Measurements from ENCODE around the gene THAP3. TPM values are rescaled to one million over a fixed set of nuclear protein-coding genes. Genes with fewer than 3 reads are reported as not detected.
A peak's percentile ranks its signal among the peaks of the same experiment; 100 is the strongest.

The THAP3 gene, protein sequence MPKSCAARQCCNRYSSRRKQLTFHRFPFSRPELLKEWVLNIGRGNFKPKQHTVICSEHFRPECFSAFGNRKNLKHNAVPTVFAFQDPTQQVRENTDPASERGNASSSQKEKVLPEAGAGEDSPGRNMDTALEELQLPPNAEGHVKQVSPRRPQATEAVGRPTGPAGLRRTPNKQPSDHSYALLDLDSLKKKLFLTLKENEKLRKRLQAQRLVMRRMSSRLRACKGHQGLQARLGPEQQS
- total RNA-seq = 19.5 and 24.6 TPM in 2 replicates

DNA sequence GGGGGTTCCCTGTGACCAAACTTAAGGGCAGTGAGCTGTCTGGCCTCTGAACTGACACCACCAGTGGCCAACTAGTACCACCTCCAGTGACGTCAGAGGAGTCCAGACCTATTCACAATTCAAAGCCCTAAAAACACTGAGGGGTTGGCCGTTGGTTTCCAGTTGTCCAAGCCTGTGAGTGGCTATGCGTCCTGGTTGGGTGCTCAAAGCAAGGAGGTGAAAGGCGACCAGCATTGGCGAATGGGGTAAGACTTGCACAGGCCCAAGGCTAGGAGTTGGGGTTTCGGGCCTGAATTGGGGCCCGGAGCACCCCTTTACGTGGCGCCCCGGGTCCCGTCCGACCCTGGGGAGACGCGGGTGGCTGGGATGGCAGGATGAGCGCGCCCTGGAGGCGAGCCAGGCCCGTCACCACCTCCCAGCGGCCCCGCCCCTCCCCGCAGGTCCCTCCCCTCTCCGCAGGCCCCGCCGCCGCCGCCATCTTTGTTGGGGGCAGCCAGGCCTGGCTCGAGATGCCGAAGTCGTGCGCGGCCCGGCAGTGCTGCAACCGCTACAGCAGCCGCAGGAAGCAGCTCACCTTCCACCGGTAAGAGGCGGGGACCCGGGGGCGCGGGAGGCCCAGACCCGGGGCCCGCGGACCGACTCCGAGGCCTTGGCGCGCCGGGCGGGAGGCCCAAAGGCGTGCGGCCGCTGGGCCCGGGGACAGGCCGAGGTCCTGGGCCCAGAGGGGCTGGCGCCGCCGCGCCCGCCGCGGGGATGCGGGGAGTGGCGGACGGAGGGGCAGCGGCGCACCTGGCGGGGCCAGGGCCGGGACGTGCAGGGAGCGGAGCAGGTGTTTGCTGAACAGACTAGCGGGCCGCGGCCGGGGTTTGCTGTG is at the start of gene THAP3:
Gene THAP3, plus strand, starts transcription at position 159 of the 874 bp plus-strand sequence. Its CDS starts 351 bp downstream, at position 510.
- peaks cover 41% of the 10 kb centered on the region for H3K36me3 Mint-ChIP-seq (ENCODE audit: low read depth)
- H3K27me3 Mint-ChIP-seq = no peaks in the 10 kb centered on the region

DNA sequence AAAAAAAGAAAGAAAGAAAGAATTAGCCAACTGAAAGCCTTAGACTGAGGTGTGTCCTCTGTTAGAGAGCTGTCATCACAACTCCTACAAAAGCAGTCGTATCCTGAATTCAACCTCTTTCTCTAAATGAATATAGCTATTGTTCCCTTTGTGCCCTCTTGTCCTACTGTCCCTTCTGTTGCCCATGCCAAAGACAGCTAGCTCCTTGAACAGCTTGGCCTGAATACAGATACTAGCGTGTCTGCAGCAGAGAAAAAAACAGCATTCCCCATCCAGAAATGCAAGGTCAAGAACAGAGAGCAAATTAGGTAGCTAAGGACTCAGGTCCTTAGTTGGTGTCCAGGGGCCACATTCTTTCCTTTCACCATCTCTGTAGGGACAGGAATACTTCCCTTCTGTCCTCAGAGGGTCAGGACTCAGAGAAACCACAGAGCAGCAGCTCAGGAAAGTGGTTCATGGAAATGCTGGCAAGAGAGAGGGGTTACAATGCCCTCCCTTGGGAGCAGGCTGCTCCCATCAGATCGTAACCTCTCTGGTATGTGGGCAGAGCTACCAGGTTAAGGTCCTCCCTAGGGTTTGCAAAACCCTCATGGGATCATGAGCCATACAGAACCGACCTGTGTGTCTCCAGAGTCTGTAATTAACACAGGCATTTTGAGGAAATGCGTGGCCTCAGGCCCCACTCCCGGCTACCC is 46.7 kb upstream of the THAP3 start:
- intact Hi-C loops (cut with micrococcal nuclease) = no loop called here
- Mint-ChIP-seq H3K27ac (no peak overlapping the region), H3K4me3 (no peak overlapping the region), H3K36me3 (ENCODE audit: low read depth) (peaks cover 7% of the 10 kb centered on the region), H3K4me1 (peaks cover 21% of the 10 kb centered on the region), H3K9me3 (no peaks in the 10 kb centered on the region), H3K27me3 (no peaks in the 10 kb centered on the region)
- no peak for DNase-seq

More for the DNA sequence above, at the start of gene THAP3:
- intact Hi-C loops (cut with micrococcal nuclease) = loop anchor here (1.0 kb wide), 3 partner anchors 12 to 71 kb away; partner anchors contain the start of genes NOL9 and PHF13
- peak; percentile 95 for DNase-seq
- Mint-ChIP-seq H3K4me3 (peak within 1 kb of the TSS; percentile 95), H3K27ac (peak within 1 kb of the TSS; percentile 90), H3K9me3 (no peaks in the 10 kb centered on the region), H3K4me1 (peaks cover 28% of the 10 kb centered on the region)

DNA sequence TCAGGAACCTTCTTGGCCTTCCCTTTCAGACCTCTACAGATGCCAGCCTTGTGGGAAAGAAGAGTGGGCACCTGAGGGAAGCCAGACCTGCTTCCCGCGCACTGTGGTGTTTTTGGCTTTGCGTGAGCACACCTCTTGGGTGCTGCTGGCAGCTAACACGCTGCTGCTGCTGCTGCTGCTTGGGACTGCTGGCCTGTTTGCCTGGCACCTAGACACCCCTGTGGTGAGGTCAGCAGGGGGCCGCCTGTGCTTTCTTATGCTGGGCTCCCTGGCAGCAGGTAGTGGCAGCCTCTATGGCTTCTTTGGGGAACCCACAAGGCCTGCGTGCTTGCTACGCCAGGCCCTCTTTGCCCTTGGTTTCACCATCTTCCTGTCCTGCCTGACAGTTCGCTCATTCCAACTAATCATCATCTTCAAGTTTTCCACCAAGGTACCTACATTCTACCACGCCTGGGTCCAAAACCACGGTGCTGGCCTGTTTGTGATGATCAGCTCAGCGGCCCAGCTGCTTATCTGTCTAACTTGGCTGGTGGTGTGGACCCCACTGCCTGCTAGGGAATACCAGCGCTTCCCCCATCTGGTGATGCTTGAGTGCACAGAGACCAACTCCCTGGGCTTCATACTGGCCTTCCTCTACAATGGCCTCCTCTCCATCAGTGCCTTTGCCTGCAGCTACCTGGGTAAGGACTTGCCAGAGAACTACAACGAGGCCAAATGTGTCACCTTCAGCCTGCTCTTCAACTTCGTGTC is 45.9 kb upstream of the THAP3 start:
- no peaks in the 10 kb centered on the region for H3K27me3 Mint-ChIP-seq
- no peaks in the 10 kb centered on the region for H3K9me3 Mint-ChIP-seq
- intact Hi-C loops (cut with micrococcal nuclease) = loop anchor here (1.0 kb wide), 1 partner anchor 24 kb away; the partner anchor contains the start of gene NOL9
- no peak for DNase-seq
- peak overlapping the region; percentile 93 for H3K27ac Mint-ChIP-seq
- peaks cover 21% of the 10 kb centered on the region for H3K4me1 Mint-ChIP-seq
- H3K4me3 Mint-ChIP-seq = peak overlapping the region; percentile 96
- H3K36me3 Mint-ChIP-seq (ENCODE audit: low read depth) = peaks cover 7% of the 10 kb centered on the region

DNA sequence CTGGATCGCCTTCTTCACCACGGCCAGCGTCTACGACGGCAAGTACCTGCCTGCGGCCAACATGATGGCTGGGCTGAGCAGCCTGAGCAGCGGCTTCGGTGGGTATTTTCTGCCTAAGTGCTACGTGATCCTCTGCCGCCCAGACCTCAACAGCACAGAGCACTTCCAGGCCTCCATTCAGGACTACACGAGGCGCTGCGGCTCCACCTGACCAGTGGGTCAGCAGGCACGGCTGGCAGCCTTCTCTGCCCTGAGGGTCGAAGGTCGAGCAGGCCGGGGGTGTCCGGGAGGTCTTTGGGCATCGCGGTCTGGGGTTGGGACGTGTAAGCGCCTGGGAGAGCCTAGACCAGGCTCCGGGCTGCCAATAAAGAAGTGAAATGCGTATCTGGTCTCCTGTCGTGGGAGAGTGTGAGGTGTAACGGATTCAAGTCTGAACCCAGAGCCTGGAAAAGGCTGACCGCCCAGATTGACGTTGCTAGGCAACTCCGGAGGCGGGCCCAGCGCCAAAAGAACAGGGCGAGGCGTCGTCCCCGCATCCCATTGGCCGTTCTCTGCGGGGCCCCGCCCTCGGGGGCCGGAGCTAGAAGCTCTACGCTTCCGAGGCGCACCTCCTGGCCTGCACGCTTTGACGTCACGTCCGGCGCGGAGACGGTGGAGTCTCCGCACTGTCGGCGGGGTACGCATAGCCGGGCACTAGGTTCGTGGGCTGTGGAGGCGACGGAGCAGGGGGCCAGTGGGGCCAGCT is 45.1 kb upstream of the THAP3 start, which contains the start of gene ZBTB48:
Gene ZBTB48, plus strand, starts transcription at position 621 of the 745 bp plus-strand sequence. CDS start 616 bp downstream, outside the sequence.
- Mint-ChIP-seq H3K4me3 (peak within 1 kb of the TSS; percentile 96), H3K27me3 (no peaks in the 10 kb centered on the region), H3K36me3 (ENCODE audit: low read depth) (peaks cover 7% of the 10 kb centered on the region), H3K4me1 (peaks cover 24% of the 10 kb centered on the region), H3K27ac (peak within 1 kb of the TSS; percentile 93), H3K9me3 (no peaks in the 10 kb centered on the region)
- intact Hi-C loops (cut with micrococcal nuclease) = loop anchor here (1.0 kb wide), 2 partner anchors 22 to 25 kb away; partner anchors contain the start of gene NOL9
- peak; percentile 99 for DNase-seq

DNA sequence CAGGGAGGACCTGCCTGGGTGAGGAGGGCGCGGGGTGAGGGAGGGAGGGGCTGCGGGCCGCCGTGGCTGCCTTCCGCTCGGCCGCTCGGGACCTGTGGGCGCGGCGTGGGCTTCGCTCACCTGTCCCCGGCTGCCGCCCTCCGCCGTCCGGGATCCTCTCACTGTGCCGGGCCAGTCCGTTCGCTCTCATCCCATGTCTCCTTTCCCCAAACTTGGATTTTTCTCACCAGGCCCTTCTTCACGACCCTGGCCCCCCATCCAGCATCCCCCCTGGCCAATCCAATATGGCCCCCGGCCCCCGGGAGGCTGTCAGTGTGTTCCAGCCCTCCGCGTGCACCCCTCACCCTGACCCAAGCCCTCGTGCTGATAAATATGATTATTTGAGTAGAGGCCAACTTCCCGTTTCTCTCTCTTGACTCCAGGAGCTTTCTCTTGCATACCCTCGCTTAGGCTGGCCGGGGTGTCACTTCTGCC is 44.5 kb upstream of the THAP3 start:
- no peaks in the 10 kb centered on the region for H3K9me3 Mint-ChIP-seq
- peaks cover 29% of the 10 kb centered on the region for H3K4me1 Mint-ChIP-seq
- peak overlapping the region; percentile 93 for H3K27ac Mint-ChIP-seq
- H3K36me3 Mint-ChIP-seq (ENCODE audit: low read depth) = peaks cover 8% of the 10 kb centered on the region
- intact Hi-C loops (cut with micrococcal nuclease) = loop anchor here (1.0 kb wide), 1 partner anchor 21 kb away; no protein-coding TSS in a partner anchor
- no peak for DNase-seq
- peak overlapping the region; percentile 96 for H3K4me3 Mint-ChIP-seq
- H3K27me3 Mint-ChIP-seq = no peaks in the 10 kb centered on the region

DNA sequence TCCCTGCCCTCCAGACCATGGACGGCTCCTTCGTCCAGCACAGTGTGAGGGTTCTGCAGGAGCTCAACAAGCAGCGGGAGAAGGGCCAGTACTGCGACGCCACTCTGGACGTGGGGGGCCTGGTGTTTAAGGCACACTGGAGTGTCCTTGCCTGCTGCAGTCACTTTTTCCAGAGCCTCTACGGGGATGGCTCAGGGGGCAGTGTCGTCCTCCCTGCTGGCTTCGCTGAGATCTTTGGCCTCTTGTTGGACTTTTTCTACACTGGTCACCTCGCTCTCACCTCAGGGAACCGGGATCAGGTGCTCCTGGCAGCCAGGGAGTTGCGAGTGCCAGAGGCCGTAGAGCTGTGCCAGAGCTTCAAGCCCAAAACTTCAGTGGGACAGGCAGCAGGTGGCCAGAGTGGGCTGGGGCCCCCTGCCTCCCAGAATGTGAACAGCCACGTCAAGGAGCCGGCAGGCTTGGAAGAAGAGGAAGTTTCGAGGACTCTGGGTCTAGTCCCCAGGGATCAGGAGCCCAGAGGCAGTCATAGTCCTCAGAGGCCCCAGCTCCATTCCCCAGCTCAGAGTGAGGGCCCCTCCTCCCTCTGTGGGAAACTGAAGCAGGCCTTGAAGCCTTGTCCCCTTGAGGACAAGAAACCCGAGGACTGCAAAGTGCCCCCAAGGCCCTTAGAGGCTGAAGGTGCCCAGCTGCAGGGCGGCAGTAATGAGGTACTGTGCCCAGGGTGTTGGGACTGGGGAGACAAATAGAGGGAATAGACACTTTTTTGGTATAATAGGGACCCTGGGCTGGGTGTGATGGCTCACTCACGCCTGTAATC is 43.9 kb upstream of the THAP3 start:
- intact Hi-C loops (cut with micrococcal nuclease) = loop anchor here (1.0 kb wide), 1 partner anchor 20 kb away; no protein-coding TSS in a partner anchor
- no peaks in the 10 kb centered on the region for H3K9me3 Mint-ChIP-seq
- H3K36me3 Mint-ChIP-seq (ENCODE audit: low read depth) = peaks cover 8% of the 10 kb centered on the region
- H3K4me1 Mint-ChIP-seq = peaks cover 30% of the 10 kb centered on the region
- peak overlapping the region; percentile 96 for H3K4me3 Mint-ChIP-seq
- no peaks in the 10 kb centered on the region for H3K27me3 Mint-ChIP-seq
- peak; percentile 67 for DNase-seq
- peak overlapping the region; percentile 93 for H3K27ac Mint-ChIP-seq

DNA sequence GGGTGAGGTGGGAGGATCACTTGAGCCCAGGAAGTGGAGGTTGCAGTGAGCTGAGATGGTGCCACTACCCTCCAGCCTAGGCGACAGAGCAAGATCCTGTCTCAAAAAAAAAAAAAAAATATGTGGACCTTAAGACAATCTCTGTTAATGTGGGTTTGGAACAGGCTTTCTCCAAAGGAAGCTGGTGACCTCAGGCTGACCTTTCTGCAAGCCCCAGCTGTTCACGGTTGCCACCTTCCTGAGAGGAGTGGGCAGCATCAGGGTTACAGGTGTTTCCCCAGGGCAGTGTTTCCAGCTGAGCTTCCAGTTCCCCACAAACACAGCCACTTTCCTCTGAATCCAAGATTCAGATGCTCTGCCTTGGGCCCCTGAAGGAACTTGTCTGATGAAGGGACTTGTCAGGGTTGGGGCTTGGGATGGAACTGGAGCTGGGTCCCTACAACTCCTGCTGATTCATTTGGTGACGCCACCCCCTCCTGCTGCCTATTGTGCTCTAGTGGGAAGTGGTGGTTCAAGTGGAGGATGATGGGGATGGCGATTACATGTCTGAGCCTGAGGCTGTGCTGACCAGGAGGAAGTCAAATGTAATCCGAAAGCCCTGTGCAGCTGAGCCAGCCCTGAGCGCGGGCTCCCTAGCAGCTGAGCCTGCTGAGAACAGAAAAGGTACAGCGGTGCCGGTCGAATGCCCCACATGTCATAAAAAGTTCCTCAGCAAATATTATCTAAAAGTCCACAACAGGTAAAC is 42.9 kb upstream of the THAP3 start:
- H3K27ac Mint-ChIP-seq = peak overlapping the region; percentile 10

DNA sequence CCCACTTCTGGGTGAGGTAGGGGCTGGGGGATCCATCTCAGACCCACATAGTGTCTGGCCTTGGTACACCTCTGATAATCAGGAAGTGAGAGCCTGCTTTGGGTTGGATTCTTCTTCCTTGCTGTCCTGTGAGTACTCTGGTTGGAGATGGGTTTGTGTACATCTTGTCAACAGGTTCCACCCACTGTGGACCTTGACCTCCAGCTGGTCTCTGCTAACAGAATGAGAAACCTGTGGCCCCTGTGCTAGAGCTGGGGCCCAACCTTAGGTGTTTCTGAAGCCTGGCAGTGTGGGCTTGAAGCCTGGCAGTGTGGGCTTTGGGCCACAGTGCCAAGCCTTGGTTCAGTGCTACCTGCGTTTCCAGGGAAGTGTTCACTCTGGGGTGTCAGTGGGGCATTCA is 42.3 kb upstream of the THAP3 start:
- Mint-ChIP-seq H3K4me1 (peaks cover 31% of the 10 kb centered on the region), H3K4me3 (peak overlapping the region; percentile 41), H3K27me3 (no peaks in the 10 kb centered on the region), H3K36me3 (ENCODE audit: low read depth) (peaks cover 8% of the 10 kb centered on the region), H3K9me3 (no peaks in the 10 kb centered on the region), H3K27ac (peak overlapping the region; percentile 45)
- intact Hi-C loops (cut with micrococcal nuclease) = no loop called here
- no peak for DNase-seq

More for the DNA sequence above, 42.9 kb upstream of the THAP3 start:
- no peaks in the 10 kb centered on the region for H3K9me3 Mint-ChIP-seq
- peak overlapping the region; percentile 96 for H3K4me3 Mint-ChIP-seq
- peaks cover 30% of the 10 kb centered on the region for H3K4me1 Mint-ChIP-seq
- H3K36me3 Mint-ChIP-seq (ENCODE audit: low read depth) = peaks cover 8% of the 10 kb centered on the region
- no peaks in the 10 kb centered on the region for H3K27me3 Mint-ChIP-seq
- intact Hi-C loops (cut with micrococcal nuclease) = no loop called here
- DNase-seq = no peak

DNA sequence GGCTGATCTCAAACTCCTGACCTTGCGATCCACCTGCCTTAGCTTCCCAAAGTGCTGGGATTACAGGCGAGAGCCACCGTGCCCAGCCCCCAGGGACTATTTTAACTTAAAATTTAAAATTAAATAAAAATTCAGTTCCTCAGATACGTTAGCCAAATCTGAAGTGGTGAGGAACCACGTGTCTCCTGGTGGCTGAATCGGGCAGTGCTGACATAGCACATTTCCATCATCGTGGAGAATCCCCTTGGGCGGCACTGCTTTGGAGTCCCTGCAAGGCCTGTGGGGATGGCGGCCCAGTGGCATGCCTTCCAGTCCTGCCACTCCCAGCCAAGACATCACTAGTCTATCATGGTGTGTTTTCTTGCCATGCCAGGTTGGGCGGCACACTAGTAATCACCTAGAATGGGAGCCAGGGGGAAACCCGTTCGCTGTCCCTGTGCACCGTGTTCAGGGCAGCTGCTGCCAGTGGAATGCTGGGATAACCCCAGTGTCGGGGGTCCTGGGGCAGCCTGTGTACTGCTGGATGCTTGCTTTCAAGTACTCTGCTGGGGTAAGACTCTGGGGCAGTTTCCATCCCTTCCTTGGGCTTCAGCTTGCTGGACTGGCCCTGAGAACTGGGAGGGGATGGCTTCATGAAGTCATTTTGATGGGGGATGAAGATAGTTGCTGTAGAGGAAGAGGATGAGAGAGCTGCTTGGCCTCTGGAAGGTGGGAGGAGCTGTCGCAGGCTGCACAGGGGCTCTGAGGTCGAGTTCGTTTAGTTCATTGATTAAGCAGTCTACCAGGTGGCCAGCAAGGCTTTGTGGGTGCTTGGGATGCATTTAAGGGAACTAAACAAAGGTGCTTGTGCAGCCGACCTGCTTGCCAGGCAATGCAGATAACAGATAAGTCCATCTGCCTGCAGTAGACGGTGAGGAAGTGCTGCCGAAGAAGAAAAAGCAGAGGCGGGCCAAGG is 40.3 kb upstream of the THAP3 start:
- intact Hi-C loops (cut with micrococcal nuclease) = no loop called here
- no peak for DNase-seq
- Mint-ChIP-seq H3K27ac (no peak overlapping the region), H3K36me3 (ENCODE audit: low read depth) (peaks cover 8% of the 10 kb centered on the region), H3K9me3 (no peaks in the 10 kb centered on the region), H3K27me3 (no peaks in the 10 kb centered on the region), H3K4me1 (peaks cover 31% of the 10 kb centered on the region), H3K4me3 (no peak overlapping the region)

DNA sequence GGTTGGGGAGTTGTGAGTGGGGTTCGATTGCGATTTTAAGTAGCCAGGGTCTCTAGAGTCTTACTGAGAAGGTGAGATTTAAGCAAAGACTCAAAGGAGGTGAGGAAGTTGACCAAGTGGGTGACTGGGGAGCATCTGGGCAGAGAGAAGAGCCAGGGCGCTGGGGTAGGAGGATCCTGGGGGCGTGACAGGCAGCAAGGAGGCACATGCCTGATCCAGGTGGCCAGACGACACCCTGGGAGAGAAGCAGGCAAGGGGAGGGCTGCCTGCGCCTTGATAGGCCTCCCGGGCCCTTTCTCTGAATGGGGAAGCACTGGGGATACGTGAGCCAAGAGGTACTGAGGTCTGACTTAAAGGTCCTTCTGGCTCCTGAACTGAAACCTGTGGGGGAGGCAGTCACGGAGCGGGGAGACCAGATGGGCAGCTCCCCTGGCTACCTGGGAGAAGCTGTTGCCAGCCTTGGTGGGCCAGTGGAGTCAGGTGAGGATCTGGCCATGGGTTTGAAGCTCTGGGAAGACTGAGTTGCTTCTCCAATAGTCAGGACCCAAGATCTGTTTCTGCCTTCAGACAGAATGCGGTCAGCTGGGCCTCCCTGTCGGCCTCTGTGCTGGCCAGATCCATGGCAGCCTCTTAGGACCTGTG is 39.5 kb upstream of the THAP3 start:
- Mint-ChIP-seq H3K9me3 (no peaks in the 10 kb centered on the region), H3K4me3 (no peak overlapping the region), H3K4me1 (peaks cover 29% of the 10 kb centered on the region), H3K27ac (no peak overlapping the region), H3K36me3 (ENCODE audit: low read depth) (peaks cover 11% of the 10 kb centered on the region), H3K27me3 (no peaks in the 10 kb centered on the region)
- DNase-seq = no peak
- intact Hi-C loops (cut with micrococcal nuclease) = no loop called here
